Measurements from ENCODE around the gene SUOX.
"Not testable (repeated sequence)": the region's sequence is repeated elsewhere in the genome, so short reads cannot be mapped to it uniquely, and the experiment has no call there.

SUOX gene

GRCh38 chr12:56021889-56022497 is 24.9 kb downstream of the SUOX start:
- no peak for DNase-seq

- no peak for DNase-seq
Measured at GRCh38 chr12:56028511-56029165, 31.6 kb downstream of the SUOX start.

GRCh38 chr12:56029166-56029519 is 32.1 kb downstream of the SUOX start:
- no peak for DNase-seq

GRCh38 chr12:56029666-56030293 is 32.7 kb downstream of the SUOX start:
- no peak for DNase-seq

- no peak for DNase-seq
Measured at GRCh38 chr12:56031987-56032386, 34.9 kb downstream of the SUOX start.

- DNase-seq: no peak
Measured at GRCh38 chr12:56034586-56035332, 37.7 kb downstream of the SUOX start.

- DNase-seq: no peak
Measured at GRCh38 chr12:56037161-56037560, 40.1 kb downstream of the SUOX start.

GRCh38 chr12:56038022-56038655 is 41.1 kb downstream of the SUOX start:
- no peak for DNase-seq

GRCh38 chr12:56040151-56040550 is 43.1 kb downstream of the SUOX start:
- DNase-seq: no peak

GRCh38 chr12:56040963-56041551 is 44.0 kb downstream of the SUOX start:
- DNase-seq: no peak

GRCh38 chr12:56041552-56042429 is 44.7 kb downstream of the SUOX start, which contains the start of gene RPS26:
Gene RPS26, plus strand, starts transcription at chr12:56041918. Its CDS starts 249 bp downstream, at chr12:56042167.
- peak; percentile 89 for DNase-seq

- not testable (repeated sequence) for DNase-seq
Measured at GRCh38 chr12:56042430-56042813, 45.3 kb downstream of the SUOX start.

GRCh38 chr12:56042843-56043242 is 45.8 kb downstream of the SUOX start:
- DNase-seq: no peak

GRCh38 chr12:56046027-56046780 is 49.1 kb downstream of the SUOX start:
- DNase-seq: no peak

GRCh38 chr12:56053407-56053893 is 56.4 kb downstream of the SUOX start:
- DNase-seq: no peak

Measured in KG1 (cell line).